Measurements from ENCODE around the gene KCNIP2. TPM values are rescaled to one million over a fixed set of nuclear protein-coding genes. Genes with fewer than 3 reads are reported as not detected.

Gene KCNIP2
- total and polyA plus RNA-seq, 2 donors (not counting 3 experiments of a cell fraction or from before 2014, with no cell fraction given) = 0.36 to 2.2 TPM

GRCh38 chr10:101781655-101781983 lies 62.0 kb downstream of the KCNIP2 start:
- no peak overlapping the region for H2AFZ ChIP-seq (ENCODE audit: low read depth, low read length)
- H3K9ac ChIP-seq (replicated peaks; ENCODE audit: extremely low read depth, insufficient read depth, low read length) = no peak overlapping the region
- TF ChIP-seq POLR2AphosphoS5 (IDR thresholded peaks at IDR 0.05; ENCODE audit: insufficient read depth, low read depth, low read length) (no peak), JUN (IDR thresholded peaks at IDR 0.05; ENCODE audit: borderline replicate concordance, insufficient read depth, insufficient read length, low read depth) (no peak), EZH2 (IDR thresholded peaks at IDR 0.05; ENCODE audit: borderline replicate concordance, low read depth, low read length, severe bottlenecking) (no peak), MAX (IDR thresholded peaks at IDR 0.05; ENCODE audit: insufficient read depth, insufficient read length) (no peak), POLR2A (IDR thresholded peaks at IDR 0.05; ENCODE audit: low read depth, low read length) (no peak)
- H3K4me3 ChIP-seq (replicated peaks in 1 of 3; ENCODE audit: insufficient read depth in 1 of 3, low read depth in 1 of 3, low read length in 3 of 3) = no peak overlapping the region
- no peak overlapping the region for H3K27ac ChIP-seq (ENCODE audit: insufficient read depth, low read depth, low read length)
- no peak overlapping the region for H3K4me2 ChIP-seq (ENCODE audit: insufficient read depth, low read length)
- BruUV-seq (replicated peaks) = no TSS peak
- ChIA-PET CTCF (interaction anchor here (0.5 to 5.8 kb wide), 47 partner anchors 10 to 620 kb away, joined by 3 to 193 read pairs (median 4); partner anchors contain the start of genes DPCD, OGA and POLL), POLR2A (interaction anchor here (1.4 kb wide), 1 partner anchor 12 kb away, joined by 4 read pairs; no protein-coding TSS in a partner anchor)
- no peak for DNase-seq (ENCODE audit: low read depth, low spot score)
- no peaks in the 10 kb centered on the region for H3K9me3 ChIP-seq (replicated peaks; ENCODE audit: control insufficient read depth, insufficient read depth, low read length)
- H3K36me3 ChIP-seq (ENCODE audit: control insufficient read depth in 2 of 2, extremely low read depth in 1 of 2, insufficient read depth in 2 of 2, low read length in 2 of 2) = peaks cover 9 to 12% of the 10 kb centered on the region in 2 experiments
- intact Hi-C loops (cut with micrococcal nuclease) = loop anchor here (1.0 to 5.0 kb wide), 4 partner anchors 36 to 567 kb away; partner anchors contain the start of genes FBXW4 and OGA
- dilution Hi-C loops (cut with MboI; ENCODE audit: extremely low pct_ligation_motif_present, low sequenced_read_pairs) = no loop called here
- H3K4me1 ChIP-seq (ENCODE audit: control insufficient read depth, extremely low read depth, insufficient read depth, low read length) = peaks cover 26% of the 10 kb centered on the region
- H3K79me2 ChIP-seq (ENCODE audit: control insufficient read depth, insufficient read depth, low read length) = peaks cover 7% of the 10 kb centered on the region
- no peak for FAIRE-seq
- H4K20me1 ChIP-seq (replicated peaks; ENCODE audit: control insufficient read depth, extremely low read depth, insufficient read depth, low read length) = no peaks in the 10 kb centered on the region
- H3K27me3 ChIP-seq (ENCODE audit: control insufficient read depth in 2 of 2, insufficient read depth in 2 of 2, low read length in 2 of 2) = peaks cover 14 to 22% of the 10 kb centered on the region in 2 experiments
- no peaks in the 10 kb centered on the region for H3K9me1 ChIP-seq (replicated peaks; ENCODE audit: control insufficient read depth, extremely low read depth, insufficient read depth, low read length)

GRCh38 chr10:101780818-101781654 lies 62.6 kb downstream of the KCNIP2 start:
- FAIRE-seq (peak; percentile 90), DNase-seq (ENCODE audit: low read depth, low spot score) (peak; percentile 53)
- no peak overlapping the region for H3K27ac ChIP-seq (ENCODE audit: insufficient read depth, low read depth, low read length)
- H3K4me2 ChIP-seq (ENCODE audit: insufficient read depth, low read length) = no peak overlapping the region
- H3K27me3 ChIP-seq (ENCODE audit: control insufficient read depth in 2 of 2, insufficient read depth in 2 of 2, low read length in 2 of 2) = peaks cover 14 to 25% of the 10 kb centered on the region in 2 experiments
- H4K20me1 ChIP-seq (replicated peaks; ENCODE audit: control insufficient read depth, extremely low read depth, insufficient read depth, low read length) = no peaks in the 10 kb centered on the region
- intact Hi-C loops (cut with micrococcal nuclease) = loop anchor here (1.0 to 5.0 kb wide), 6 partner anchors 36 to 620 kb away; partner anchors contain the start of genes FBXW4 and OGA
- peaks cover 26% of the 10 kb centered on the region for H3K4me1 ChIP-seq (ENCODE audit: control insufficient read depth, extremely low read depth, insufficient read depth, low read length)
- H3K36me3 ChIP-seq (ENCODE audit: control insufficient read depth in 2 of 2, extremely low read depth in 1 of 2, insufficient read depth in 2 of 2, low read length in 2 of 2) = peaks cover 5 to 8% of the 10 kb centered on the region in 2 experiments
- ChIA-PET POLR2A (interaction anchor here (0.7 to 1.4 kb wide), 2 partner anchors 12 to 562 kb away, joined by 3 to 4 read pairs; no protein-coding TSS in a partner anchor), CTCF (interaction anchor here (0.5 to 5.8 kb wide), 46 partner anchors 9 to 619 kb away, joined by 3 to 193 read pairs (median 4); partner anchors contain the start of genes DPCD, OGA and POLL)
- H3K79me2 ChIP-seq (ENCODE audit: control insufficient read depth, insufficient read depth, low read length) = peaks cover 7% of the 10 kb centered on the region
- no peak overlapping the region for H3K4me3 ChIP-seq (replicated peaks in 1 of 3; ENCODE audit: insufficient read depth in 1 of 3, low read depth in 1 of 3, low read length in 3 of 3)
- H3K9me1 ChIP-seq (replicated peaks; ENCODE audit: control insufficient read depth, extremely low read depth, insufficient read depth, low read length) = no peaks in the 10 kb centered on the region
- BruUV-seq (replicated peaks) = no TSS peak
- no peaks in the 10 kb centered on the region for H3K9me3 ChIP-seq (replicated peaks; ENCODE audit: control insufficient read depth, insufficient read depth, low read length)
- no peak overlapping the region for H2AFZ ChIP-seq (ENCODE audit: low read depth, low read length)
- peak; percentile 93 to 96 for TF ChIP-seq CTCF (IDR thresholded peaks at IDR 0.05; ENCODE audit: extremely low read depth in 1 of 2, insufficient read depth in 1 of 2, low read depth in 1 of 2, low read length in 2 of 2)
- TF ChIP-seq FOS (IDR thresholded peaks at IDR 0.05; ENCODE audit: borderline replicate concordance, insufficient read depth, low read length) = no peak
- dilution Hi-C loops (cut with MboI; ENCODE audit: extremely low pct_ligation_motif_present, low sequenced_read_pairs) = no loop called here
- no peak overlapping the region for H3K9ac ChIP-seq (replicated peaks; ENCODE audit: extremely low read depth, insufficient read depth, low read length)

Data from endothelial cell of umbilical vein (primary cell).